GM13976 (cell line): Measurements from ENCODE around the gene PCYT2.

Experiments
- DNase-seq: peaks from one replicate; pipeline ENCODE4 v3.0.0; 2012; ENCODE audit warnings: low spot score
- in situ Hi-C: fragments of 300-500 bp; cut with MboI; formaldehyde crosslinking; loops from one replicate; pipeline ENCODE4 v1.12.0; 2022; ENCODE audit warnings: low sequenced_read_pairs, mixed read lengths, inconsistent platforms; ENCODE audit not compliant: unreplicated experiment
- TF ChIP-seq, protein P1 (sequence below): IDR thresholded peaks from 2 replicates; pipeline ENCODE4 v1.5.1; 2012; ENCODE audit warnings: borderline replicate concordance, mild to moderate bottlenecking; ENCODE audit not compliant: insufficient read depth; ENCODE audit errors: extremely low read depth, missing control alignments, control extremely low read depth

PCYT2 gene

DNA sequence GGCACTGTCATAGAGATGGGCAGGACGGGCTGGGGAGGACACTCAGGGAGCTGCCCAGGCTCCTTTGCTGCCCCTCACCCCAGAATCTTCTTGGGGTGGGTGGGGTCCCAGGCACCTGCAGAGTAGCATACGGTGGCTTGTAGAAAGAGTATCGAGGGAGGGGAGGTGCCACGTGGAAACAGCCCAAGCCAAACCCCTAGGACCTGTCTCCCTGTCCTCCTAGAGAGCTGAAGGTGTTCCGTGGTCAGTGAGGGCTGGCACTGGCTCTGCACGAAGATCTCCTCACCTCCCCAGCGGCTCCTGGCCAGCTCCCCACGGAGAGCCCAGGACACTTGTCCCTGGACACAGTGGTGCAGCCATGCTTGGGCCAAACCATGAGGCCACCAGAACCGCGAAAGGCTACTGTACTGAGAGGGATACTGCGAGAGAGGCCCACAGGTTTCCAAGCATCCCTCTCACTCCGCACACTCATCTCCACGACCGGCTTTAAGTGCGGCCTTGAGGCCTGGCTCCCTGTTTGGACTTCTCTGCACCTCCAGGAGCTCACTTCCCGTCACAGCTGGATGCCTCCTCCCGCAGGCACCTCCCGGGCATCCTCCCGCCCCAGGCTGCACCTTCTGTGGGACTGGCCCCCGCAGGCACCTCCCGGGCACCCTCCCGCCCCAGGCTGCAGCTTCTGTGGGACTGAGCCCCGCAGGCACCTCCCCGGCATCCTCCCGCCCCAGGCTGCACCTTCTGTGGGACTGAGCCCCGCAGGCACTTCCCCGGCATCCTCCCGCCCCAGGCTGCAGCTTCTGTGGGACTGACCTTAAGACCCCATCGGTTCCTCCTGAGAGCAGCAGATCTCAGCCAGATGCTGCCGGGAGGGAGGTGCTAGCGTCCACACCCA lies 18.3 kb upstream of the PCYT2 start:
- in situ Hi-C loops = no loop called here

DNA sequence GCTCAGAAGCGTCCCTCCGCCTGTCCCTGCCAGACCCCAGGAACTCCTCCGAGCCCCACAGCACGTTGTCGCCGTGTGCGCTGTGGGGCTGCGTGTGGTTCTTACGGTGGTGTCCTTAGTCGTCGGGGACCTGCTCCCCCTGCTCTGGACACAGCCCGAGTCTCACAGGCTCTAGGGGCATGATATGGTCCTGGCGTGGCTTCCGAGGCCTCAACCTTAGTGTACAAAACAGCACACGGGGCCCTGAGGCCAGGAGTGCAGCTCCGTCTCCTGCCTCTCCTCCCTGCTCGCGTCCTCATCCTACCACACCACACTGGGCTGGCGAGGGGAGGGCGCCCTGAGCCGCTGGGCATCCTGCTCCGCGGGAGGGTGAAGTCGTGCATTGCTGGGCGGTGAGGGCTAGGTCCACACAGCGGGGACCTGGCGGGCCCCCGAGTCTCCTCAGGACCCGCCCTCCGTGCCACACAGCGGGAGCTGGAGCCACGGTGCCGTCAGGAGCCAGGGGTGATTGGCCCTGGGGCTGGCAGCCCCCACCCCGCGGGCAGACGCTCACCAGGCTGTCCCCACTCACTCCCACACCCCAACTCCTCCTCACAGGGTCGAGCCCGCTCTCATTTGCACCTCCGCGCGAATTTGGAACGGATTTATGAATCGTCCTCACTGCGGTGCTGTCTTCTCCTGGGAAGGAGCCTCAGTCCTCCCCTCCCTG lies 17.5 kb upstream of the PCYT2 start:
- in situ Hi-C loops = no loop called here

More for the DNA sequence above, 18.3 kb upstream of the PCYT2 start:
- DNase-seq = no peak
- TF ChIP-seq, protein P1, sequence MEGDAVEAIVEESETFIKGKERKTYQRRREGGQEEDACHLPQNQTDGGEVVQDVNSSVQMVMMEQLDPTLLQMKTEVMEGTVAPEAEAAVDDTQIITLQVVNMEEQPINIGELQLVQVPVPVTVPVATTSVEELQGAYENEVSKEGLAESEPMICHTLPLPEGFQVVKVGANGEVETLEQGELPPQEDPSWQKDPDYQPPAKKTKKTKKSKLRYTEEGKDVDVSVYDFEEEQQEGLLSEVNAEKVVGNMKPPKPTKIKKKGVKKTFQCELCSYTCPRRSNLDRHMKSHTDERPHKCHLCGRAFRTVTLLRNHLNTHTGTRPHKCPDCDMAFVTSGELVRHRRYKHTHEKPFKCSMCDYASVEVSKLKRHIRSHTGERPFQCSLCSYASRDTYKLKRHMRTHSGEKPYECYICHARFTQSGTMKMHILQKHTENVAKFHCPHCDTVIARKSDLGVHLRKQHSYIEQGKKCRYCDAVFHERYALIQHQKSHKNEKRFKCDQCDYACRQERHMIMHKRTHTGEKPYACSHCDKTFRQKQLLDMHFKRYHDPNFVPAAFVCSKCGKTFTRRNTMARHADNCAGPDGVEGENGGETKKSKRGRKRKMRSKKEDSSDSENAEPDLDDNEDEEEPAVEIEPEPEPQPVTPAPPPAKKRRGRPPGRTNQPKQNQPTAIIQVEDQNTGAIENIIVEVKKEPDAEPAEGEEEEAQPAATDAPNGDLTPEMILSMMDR = no peak

DNA sequence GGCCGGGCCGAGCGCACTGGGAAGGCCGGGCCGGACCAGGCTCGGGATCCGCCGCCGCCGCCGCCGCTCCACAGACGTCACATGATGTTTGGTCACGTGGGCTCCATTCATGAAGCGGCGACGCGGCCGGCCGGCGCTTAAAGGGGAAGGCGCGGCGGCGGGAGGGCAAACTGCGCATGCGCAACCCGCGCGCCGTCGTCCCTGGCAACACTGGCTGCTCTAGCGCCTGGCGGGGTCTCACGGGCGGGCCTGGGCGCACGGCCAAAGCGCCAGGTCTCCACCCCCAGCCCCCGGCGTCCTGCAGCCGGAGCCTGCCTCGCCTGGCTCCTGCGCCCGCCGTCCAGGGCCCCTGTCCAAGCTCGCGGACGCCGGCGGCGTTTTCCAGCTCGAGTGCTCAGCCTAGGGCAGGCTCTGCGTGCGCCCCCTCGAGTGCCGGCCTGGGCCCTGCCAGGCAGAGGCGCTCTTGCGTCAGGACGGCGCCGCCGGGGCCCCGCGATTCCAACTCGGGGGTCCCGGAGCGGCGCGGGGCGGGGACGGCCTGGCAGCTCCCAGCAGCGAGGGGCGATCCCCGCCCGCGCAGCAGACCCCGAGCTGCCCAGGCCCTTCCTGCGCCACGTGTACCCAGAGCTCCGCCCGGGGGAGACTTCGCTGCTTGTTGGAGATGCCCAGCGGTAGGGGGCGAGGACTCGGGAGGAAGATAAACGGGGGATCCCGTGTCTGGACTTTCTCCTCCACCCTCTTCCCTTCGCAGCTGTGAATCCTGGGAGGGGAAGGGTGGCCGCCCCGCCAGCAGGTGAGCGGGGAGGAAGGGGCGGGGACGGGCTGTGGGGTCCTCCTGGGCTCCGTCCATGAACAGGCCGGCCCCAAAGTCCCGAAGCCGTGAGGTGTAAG lies 16.7 kb upstream of the PCYT2 start, which contains the start of gene MAFG:
Gene MAFG, minus strand, starts transcription at position 83 of the 891 bp plus-strand sequence. CDS start 4,550 bp downstream, outside the sequence.
- peak; percentile 99 for DNase-seq
- in situ Hi-C loops = no loop called here
- TF ChIP-seq, protein P1 = peak; percentile 69

More for the DNA sequence above, 17.5 kb upstream of the PCYT2 start:
- DNase-seq = peak; percentile 52
- TF ChIP-seq, protein P1 = no peak

DNA sequence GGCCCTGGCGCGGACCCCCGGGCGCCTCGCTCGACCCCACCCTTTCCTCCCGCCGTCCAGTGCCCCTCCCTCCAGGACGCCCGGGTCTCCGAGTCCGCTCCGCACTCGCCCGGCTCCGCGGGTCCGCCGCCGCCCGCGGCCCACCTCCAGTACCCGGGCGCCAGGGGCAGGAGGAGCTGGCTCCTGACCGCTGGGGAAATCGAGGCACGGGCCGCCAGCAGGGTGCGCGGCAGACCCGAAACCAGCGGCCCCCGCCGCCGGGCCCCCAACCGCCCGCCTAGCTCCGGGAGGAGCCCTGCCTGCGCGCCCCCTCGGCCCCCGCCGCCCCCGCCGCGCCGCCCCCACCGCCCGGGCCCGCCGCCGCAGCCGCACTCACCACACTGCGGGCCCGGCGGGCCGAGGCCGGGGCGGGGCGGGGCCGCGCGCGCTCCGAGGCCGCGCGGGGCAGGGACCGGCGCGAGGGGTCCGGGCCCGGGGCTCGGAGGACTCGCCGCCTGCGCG lies 16.0 kb upstream of the PCYT2 start:
- in situ Hi-C loops = no loop called here
- peak; percentile 54 for DNase-seq
- TF ChIP-seq, protein P1 = no peak

DNA sequence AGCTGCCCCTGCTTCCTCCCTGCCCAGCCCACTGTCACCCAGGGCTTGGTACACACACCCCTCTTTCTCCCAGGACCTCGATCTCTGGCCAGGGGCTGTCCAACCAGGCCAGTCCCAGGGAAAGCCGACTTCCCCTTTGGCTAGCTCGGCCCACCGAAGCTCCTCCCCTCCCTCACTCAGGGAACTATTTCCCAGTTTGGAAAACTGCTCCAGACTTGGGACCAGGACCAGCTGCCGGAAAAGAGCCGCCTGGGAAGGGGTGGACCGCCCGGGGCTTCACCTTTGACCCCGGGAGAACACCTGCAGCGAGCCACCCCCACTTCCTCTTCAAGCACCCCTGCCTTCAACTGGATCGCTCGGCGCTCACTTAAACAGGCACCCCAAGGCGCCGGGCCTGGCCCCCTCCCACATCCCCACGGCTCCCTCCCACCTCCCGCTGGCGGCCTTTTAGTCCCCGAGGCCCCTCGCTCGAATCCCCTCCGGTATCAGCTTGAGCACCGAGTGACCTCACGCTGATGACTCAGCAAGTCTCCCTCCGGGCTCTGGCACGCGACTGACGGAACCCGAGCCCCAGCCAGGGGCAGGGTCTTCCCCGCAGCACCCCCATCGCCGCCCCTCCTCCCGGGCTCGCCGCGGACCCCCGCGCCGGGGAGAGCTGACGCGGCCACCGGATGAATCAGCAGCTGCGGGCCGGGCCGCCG lies 15.4 kb upstream of the PCYT2 start:
- TF ChIP-seq, protein P1 = no peak
- peak; percentile 81 for DNase-seq
- in situ Hi-C loops = no loop called here
